Spleen (tissue), 7 donors: ENCODE measurements around the gene AMOTL1.

Experiments used
- POLR2A ChIP-seq, 3 donors: fragments of 450-650 bp; IDR thresholded peaks; one replicate each; pipeline ENCODE4 v1.5.1; 2017; ENCODE audit warnings: antibody characterized with exemption in 3 of 3, mild to moderate bottlenecking in 1 of 3
- POLR2AphosphoS5 ChIP-seq, 3 donors: sonication (generic); formaldehyde crosslinking; IDR thresholded peaks; one replicate each; pipeline ENCODE4 v1.5.1; 2017; ENCODE audit warnings: antibody characterized with exemption in 3 of 3
- TF ChIP-seq, protein P1 (sequence below), 11 experiments: fragments of 200-600 bp in 7 of 11; fragments of 450-650 bp in 4 of 11; sonication (generic) in 4 of 11; IDR thresholded peaks in 8 of 11; conservative IDR thresholded peaks in 3 of 11; 1 replicate in 7 of 11; 2 replicates in 4 of 11; pipeline versions ENCODE4 v1.4.0 to v1.8.0; 2016 to 2021; ENCODE audit warnings: antibody characterized with exemption in 11 of 11, inconsistent platforms in 4 of 11, mild to moderate bottlenecking in 1 of 11
- donor health status: DM: no; HTN: no; CAD: no; lungs with moderate emphysema.
- donor health status: DM: no; HTN: no; CAD: no.
- donor health status: DM: no; HTN: no; CAD: no.

DNA sequence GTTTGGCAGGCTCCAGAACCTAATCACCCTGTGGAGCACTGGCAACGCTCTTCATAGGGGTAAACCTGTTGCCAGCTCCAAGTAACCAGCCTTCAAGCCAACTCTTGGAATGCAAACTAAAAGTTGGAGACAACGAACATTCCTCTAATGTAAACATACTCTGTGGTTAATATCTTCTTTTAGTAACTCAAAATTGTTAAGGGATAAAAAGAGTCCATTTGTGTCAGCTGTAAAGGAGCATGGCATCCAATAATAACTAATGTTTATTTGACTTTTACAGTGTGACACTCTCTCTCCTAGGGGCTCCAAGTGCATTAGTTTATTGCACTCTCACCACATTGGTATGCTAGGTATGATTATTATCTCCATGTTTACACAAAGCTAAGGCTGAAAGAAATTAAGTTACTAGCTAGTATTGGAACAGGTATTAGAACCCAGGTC lies 31.0 kb upstream of the AMOTL1 start:
- no peak for TF ChIP-seq POLR2A (IDR thresholded peaks at IDR 0.05)
- TF ChIP-seq, protein P1, sequence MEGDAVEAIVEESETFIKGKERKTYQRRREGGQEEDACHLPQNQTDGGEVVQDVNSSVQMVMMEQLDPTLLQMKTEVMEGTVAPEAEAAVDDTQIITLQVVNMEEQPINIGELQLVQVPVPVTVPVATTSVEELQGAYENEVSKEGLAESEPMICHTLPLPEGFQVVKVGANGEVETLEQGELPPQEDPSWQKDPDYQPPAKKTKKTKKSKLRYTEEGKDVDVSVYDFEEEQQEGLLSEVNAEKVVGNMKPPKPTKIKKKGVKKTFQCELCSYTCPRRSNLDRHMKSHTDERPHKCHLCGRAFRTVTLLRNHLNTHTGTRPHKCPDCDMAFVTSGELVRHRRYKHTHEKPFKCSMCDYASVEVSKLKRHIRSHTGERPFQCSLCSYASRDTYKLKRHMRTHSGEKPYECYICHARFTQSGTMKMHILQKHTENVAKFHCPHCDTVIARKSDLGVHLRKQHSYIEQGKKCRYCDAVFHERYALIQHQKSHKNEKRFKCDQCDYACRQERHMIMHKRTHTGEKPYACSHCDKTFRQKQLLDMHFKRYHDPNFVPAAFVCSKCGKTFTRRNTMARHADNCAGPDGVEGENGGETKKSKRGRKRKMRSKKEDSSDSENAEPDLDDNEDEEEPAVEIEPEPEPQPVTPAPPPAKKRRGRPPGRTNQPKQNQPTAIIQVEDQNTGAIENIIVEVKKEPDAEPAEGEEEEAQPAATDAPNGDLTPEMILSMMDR (IDR thresholded peaks at IDR 0.05 in 8 of 11, conservative IDR thresholded peaks at IDR 0.05 in 3 of 11), result no peak
- TF ChIP-seq POLR2AphosphoS5 (IDR thresholded peaks at IDR 0.05), result no peak
